Testis (tissue), 3 donors: ENCODE data around the gene MYLK4. TPM values are rescaled to one million over a fixed set of nuclear protein-coding genes. Genes with fewer than 3 reads are reported as not detected.
A peak's percentile ranks its signal among the peaks of the same experiment; 100 is the strongest.

Experiments
- DNase-seq: peaks from one replicate; pipeline ENCODE4 v3.0.0-alpha.2; 2019
- H3K27ac ChIP-seq, 2 donors: fragments of 200-600 bp; sonication (generic); one replicate each; pipeline ENCODE4 v1.5.1; 2019
- H3K27me3 ChIP-seq: fragments of 200-600 bp; sonication (generic); one replicate; pipeline ENCODE4 v1.5.1; 2019
- H3K36me3 ChIP-seq: fragments of 200-600 bp; sonication (generic); one replicate; pipeline ENCODE4 v1.5.1; 2017; ENCODE audit warnings: low read depth; ENCODE audit errors: missing control alignments
- H3K4me1 ChIP-seq: fragments of 200-600 bp; sonication (generic); one replicate; pipeline ENCODE4 v1.5.1; 2019
- H3K4me3 ChIP-seq, 2 donors: fragments of 200-600 bp; sonication (generic); one replicate each; pipeline ENCODE4 v1.5.1; 2017 to 2019
- H3K9me3 ChIP-seq: fragments of 200-600 bp; sonication (generic); one replicate; pipeline ENCODE4 v1.5.1; 2017
- POLR2A ChIP-seq: fragments of 450-650 bp; IDR thresholded peaks from one replicate; pipeline ENCODE4 v1.6.1; 2017; ENCODE audit warnings: antibody characterized with exemption, mild to moderate bottlenecking, moderate library complexity
- WGBS, 2 donors: methylation state at CpG; one replicate each; pipeline ENCODE4 v1.1.5; 2018; 5-methylcytosine and 5-hydroxymethylcytosine counted together
- intact Hi-C: fragments of 100-400 bp; cut with DNase I; formaldehyde crosslinking; loops from one replicate; pipeline ENCODE4 v1.15.1; 2023; ENCODE audit warnings: low total_unique reads
- polyA plus RNA-seq: library from polyadenylated mRNA; stranded (reverse); fragments of 350-450 nt; fragmentation: Illumina TruSeq; extraction: RNeasy Lipid Tissue Mini Kit (QIAGEN cat#74804); gene quantifications from one replicate; pipeline ENCODE4 v1.2.3, GENCODE V29; 2014; ENCODE audit warnings: low read depth, low replicate concordance; ENCODE audit not compliant: insufficient read depth
- total RNA-seq, 2 donors: library from RNA; depleted of rRNA; stranded (reverse); fragments of >200 nt; gene quantifications; one replicate each; pipeline ENCODE4 v1.2.3, GENCODE V29; 2016
- TF ChIP-seq, protein P1 (sequence below), 3 experiments: fragments of 450-650 bp in 2 of 3; fragments of 200-600 bp in 1 of 3; sonication (generic) in 1 of 3; IDR thresholded peaks; one replicate each; pipeline ENCODE4 v1.5.1; 2016 to 2019; ENCODE audit warnings: antibody characterized with exemption in 3 of 3, mild to moderate bottlenecking in 2 of 3, moderate library complexity in 1 of 3

MYLK4 gene
- total and polyA plus RNA-seq, 3 donors from 2014 or later: 0.62 to 1.5 (median 0.71) TPM

DNA sequence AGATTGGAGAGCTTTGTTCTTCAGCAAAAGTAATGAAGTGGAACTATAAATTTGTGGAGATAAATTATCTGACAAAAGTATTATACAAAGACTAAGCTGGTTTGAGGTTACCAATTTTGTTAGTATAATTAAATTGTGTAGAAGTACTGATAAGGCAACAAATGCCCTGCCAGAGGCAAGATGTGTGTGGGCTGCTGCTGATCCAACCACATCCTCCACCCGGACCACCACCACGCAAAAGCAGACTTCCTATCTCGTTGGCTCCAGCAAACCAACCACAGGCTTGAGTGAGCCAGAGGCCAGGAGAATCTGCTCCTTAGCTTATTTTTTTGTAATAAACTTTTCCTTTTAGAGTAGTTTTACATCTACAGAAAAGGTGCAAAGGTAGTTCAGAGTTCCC lies 1.1 kb upstream of the MYLK4 start:
- Histone ChIP-seq H3K27me3 (no peaks in the 10 kb centered on the region), H3K36me3 (no peaks in the 10 kb centered on the region), H3K27ac (no peak overlapping the region), H3K4me1 (peaks cover 5% of the 10 kb centered on the region), H3K9me3 (no peaks in the 10 kb centered on the region), H3K4me3 (no peak overlapping the region)
- intact Hi-C loops: no loop called here
- TF ChIP-seq POLR2A: no peak
- TF ChIP-seq, protein P1, sequence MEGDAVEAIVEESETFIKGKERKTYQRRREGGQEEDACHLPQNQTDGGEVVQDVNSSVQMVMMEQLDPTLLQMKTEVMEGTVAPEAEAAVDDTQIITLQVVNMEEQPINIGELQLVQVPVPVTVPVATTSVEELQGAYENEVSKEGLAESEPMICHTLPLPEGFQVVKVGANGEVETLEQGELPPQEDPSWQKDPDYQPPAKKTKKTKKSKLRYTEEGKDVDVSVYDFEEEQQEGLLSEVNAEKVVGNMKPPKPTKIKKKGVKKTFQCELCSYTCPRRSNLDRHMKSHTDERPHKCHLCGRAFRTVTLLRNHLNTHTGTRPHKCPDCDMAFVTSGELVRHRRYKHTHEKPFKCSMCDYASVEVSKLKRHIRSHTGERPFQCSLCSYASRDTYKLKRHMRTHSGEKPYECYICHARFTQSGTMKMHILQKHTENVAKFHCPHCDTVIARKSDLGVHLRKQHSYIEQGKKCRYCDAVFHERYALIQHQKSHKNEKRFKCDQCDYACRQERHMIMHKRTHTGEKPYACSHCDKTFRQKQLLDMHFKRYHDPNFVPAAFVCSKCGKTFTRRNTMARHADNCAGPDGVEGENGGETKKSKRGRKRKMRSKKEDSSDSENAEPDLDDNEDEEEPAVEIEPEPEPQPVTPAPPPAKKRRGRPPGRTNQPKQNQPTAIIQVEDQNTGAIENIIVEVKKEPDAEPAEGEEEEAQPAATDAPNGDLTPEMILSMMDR (IDR thresholded peaks at IDR 0.05): no peak
- 77 to 87% methylated on average over 3 of the region's 3 CpGs for WGBS, 2 donors
- no peak for DNase-seq

DNA sequence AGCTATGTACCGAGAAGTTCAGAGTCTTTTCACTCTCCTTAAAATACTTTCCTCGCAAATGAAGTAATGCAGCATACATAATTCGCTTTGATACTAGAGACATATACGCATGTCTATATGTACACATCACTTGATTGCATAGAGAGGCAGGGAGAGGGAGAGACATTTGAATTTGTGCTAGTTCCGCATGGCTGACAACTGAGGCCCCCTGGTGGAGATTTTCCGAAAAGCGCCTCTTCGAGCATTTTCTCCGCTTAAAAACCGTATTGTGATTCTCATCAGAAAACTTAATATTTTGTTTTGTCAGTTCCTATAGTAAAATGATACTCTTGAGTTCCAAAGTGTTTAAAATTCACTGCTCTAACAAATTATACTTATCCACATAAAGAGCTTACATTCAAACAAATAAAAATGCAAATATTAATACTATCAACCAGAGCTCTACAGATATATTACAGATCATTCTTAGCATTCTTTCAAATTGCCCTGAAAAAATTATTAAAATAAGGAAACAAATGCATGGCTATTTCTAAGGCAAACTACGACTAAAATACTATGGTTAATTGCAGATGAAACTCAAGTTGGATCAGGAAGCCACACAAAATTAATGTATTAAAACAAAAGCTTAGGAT lies 637 bp downstream of the MYLK4 start:
- TF ChIP-seq POLR2A: no peak
- TF ChIP-seq, protein P1 (IDR thresholded peaks at IDR 0.05): peak; percentile 64 to 92 (median 85)
- intact Hi-C loops: no loop called here

DNA sequence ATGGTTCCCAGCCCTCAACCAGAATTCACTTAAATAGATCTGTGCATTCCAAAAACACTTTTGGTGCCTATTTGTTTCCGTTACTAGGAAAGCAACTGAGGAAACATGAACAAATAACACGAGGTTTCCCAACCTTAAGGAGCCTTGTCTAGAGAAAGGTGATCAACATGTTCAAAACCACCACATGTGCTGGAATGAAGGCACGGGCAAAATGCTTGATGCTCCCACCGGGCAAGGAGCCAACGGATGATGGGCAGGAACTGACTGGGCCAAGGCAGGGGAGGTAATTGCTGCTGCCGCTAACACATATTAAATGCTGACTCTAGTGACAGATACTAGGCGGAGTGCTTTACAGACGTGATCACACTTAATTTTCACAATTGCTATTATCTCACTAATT lies 2.5 kb downstream of the MYLK4 start:
- no peaks in the 10 kb centered on the region for H3K9me3 ChIP-seq
- TF ChIP-seq, protein P1 (IDR thresholded peaks at IDR 0.05): no peak
- no peak for TF ChIP-seq POLR2A
- no peak overlapping the region for H3K4me3 ChIP-seq
- H3K4me1 ChIP-seq: peaks cover 12% of the 10 kb centered on the region
- H3K27ac ChIP-seq: no peak overlapping the region
- no peaks in the 10 kb centered on the region for H3K27me3 ChIP-seq
- no peak for DNase-seq
- WGBS, 2 donors: 81 to 84% methylated on average over 8 of the region's 8 CpGs
- no peaks in the 10 kb centered on the region for H3K36me3 ChIP-seq
- intact Hi-C loops: no loop called here

More for the DNA sequence above, 637 bp downstream of the MYLK4 start:
- Histone ChIP-seq H3K36me3 (no peaks in the 10 kb centered on the region), H3K4me1 (no peaks in the 10 kb centered on the region), H3K27me3 (no peaks in the 10 kb centered on the region), H3K4me3 (no peak overlapping the region), H3K27ac (no peak overlapping the region), H3K9me3 (no peaks in the 10 kb centered on the region)
- WGBS, 2 donors: 4 to 6% methylated on average over 11 of the region's 11 CpGs
- peak; percentile 77 for DNase-seq

DNA sequence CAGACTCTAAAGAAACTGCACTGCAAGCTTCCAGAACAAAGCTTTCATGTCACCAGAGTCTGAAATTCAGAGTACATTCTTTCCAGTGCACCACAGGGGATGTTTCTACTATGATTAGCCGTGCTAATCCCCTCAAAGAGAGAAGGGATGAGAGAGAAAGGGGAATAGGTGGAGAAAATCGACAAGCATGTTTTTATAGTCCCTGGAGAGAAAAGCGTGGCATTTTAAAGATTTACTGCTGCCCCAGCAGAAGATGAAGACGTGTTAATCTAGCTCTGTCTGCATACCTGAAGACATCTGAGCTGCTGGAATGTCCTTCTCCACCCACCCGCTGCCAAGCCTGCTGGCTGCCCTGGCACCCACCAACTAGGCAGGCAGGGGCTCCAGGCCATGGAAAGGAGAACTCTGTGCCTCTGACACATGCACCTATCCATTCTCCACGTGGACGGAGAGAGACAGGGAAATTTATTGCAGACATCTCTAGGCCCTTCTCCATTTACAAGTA lies 4.1 kb downstream of the MYLK4 start:
- TF ChIP-seq, protein P1 (IDR thresholded peaks at IDR 0.05): no peak
- no peak for TF ChIP-seq POLR2A
- peaks cover 12% of the 10 kb centered on the region for H3K4me1 ChIP-seq
- intact Hi-C loops: no loop called here
- no peak overlapping the region for H3K4me3 ChIP-seq
- 68 to 72% methylated on average over 7 of the region's 7 CpGs for WGBS, 2 donors
- no peak for DNase-seq
- H3K9me3 ChIP-seq: no peaks in the 10 kb centered on the region
- H3K27ac ChIP-seq: no peak overlapping the region
- H3K27me3 ChIP-seq: no peaks in the 10 kb centered on the region
- no peaks in the 10 kb centered on the region for H3K36me3 ChIP-seq

DNA sequence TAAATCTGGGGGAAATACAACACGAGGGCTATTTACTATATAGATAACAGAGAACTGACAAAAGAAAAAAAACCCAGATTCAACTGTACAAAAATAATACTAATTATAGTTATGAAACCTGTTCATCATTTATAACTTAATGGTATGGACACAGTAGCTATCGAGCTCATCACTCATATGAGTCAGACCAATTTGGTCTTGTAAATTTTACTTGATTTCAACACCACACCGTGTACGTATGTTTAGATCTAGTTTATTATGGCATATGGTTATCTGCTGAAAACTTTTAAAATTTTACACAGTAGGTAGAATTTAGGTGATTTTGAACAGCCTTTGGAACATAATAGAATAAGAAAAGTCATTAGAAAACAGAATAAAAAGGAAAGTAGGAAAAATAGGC lies 5.5 kb downstream of the MYLK4 start:
- H3K27me3 ChIP-seq: no peaks in the 10 kb centered on the region
- H3K36me3 ChIP-seq: no peaks in the 10 kb centered on the region
- H3K4me3 ChIP-seq: no peak overlapping the region
- H3K27ac ChIP-seq: no peak overlapping the region
- DNase-seq: no peak
- intact Hi-C loops: no loop called here
- H3K4me1 ChIP-seq: peaks cover 12% of the 10 kb centered on the region
- no peaks in the 10 kb centered on the region for H3K9me3 ChIP-seq
- WGBS, 2 donors: 86 to 95% methylated on average over 4 of the region's 4 CpGs
- TF ChIP-seq, protein P1 (IDR thresholded peaks at IDR 0.05): no peak
- TF ChIP-seq POLR2A: no peak
